Fibroblast of skin of left quadriceps (primary cell): Measurements from ENCODE around the gene NAMPT.

Experiments used
- DNase-seq, 2 experiments: peaks; one replicate each; pipeline ENCODE4 v3.0.0-alpha.2; 2013; ENCODE audit warnings: low read depth in 2 of 2

The NAMPT gene

DNA sequence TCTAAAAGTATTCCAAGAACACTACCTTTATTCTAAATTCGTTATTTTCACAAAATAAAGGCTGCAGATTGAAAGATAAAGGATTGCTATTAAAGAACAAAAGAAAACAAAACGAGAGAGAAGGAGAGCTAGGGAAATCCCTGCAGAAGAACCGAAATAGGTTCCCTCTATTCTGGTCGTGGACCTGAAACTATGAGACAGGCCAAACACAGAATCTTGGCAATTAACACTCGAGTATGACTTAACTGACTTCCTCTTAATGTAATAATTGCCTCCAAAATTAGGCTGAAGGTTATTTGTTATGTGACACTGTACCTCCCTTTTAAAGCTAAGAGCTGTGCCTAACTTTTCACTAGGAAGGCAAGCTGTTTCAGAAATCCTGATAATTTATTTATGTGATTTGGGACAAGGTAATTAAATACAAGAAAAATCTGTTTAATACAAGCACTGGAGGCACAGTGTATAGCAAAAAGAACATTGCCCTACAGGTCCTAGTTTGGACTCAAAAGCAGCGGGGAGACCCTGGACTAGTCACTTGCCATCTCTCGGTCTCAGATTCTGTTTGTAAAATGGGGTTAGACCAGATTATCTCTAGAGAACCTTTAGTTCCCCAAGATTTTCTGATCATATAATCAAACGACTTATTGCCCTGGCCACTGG is 11.6 kb downstream of the NAMPT start:
- no peak for DNase-seq

DNA sequence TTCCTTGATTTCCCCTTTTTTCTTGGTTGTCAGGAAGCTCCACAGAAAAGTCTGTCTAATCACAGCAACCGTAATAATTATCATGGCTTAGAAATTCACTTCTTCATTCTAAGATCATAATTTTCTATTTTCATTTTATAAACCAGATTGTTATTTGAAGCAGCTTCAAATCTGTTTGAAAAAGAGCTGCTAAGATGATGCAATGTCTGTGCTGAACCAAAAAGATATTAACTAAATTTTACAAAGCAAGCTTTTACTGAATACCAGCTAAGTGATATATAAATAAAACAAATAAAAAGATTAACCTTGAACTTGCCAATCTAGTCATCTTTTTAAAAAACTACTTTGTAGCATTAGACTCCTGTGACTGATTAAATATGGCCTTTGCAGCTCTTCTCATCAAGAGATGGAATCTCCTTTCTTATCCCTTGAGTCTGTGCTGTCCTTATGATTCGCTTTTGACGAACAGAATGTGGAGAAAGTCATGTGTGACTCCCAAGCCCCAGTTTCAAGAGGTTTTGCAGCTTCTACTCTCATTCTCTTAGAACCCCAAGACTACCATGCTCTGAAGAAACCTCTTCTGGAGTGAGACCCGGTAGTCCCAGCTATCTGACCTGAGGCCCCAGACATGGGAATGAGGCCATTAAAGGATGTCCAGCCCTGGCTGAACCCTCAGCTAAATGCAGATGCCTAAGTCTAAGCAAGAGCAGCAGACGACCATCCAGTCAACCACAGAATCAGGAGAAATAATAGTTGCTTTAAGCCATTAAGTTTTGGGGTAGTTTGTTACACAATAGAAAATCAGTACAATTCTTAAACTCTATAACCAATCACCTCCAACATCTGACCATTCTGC is 14.4 kb downstream of the NAMPT start:
- no peak for DNase-seq

DNA sequence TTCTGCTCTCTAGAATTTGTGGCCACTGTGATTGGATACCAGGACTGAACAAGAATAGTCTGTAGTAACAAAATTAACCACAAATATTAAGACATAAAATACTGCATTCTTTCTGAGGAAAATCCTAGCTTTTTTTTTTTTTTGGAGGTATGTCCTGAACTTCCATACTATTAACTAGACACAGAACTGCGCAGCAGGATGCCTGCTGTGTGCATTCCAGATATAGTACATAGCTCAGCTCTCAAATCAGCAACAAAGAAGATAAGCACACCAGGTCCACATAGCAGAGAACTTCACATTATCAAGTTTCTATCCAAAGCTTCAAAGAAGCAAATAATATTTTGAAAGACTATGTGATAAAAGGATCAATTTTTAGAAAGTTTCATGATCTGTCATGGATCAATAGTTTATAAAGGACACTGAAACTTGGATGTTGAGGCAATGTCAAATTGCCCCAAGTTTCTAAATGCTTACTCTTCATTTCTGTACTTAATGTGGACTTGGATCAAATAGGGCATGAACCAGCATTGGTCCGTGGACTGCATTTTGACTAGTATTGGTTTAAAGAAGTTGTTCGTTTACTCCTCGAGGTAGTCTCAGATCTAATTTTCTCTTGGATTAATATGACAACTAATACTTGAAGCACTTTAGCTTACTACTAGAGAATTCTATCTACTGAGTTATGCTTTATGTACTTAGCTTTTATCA is 15.4 kb downstream of the NAMPT start:
- DNase-seq: no peak

DNA sequence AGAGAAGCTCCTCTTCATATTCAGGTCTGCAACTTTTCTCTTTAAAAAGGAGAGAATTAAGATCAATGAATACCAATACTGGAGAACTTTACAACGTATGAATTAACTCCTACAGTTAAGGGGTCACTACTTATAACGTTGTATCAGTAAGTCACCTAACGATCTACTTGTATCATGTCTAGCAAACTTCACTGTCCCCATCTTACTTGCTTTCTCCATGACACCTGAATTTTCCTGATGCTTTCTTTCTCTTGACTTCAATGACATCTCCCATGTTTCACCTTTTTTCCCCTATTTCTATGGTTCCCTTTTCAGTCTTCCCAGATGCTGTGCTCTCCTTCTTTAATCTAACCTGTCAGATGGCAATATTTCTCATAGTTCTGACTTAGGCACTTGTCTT is 19.6 kb downstream of the NAMPT start:
- DNase-seq: no peak

DNA sequence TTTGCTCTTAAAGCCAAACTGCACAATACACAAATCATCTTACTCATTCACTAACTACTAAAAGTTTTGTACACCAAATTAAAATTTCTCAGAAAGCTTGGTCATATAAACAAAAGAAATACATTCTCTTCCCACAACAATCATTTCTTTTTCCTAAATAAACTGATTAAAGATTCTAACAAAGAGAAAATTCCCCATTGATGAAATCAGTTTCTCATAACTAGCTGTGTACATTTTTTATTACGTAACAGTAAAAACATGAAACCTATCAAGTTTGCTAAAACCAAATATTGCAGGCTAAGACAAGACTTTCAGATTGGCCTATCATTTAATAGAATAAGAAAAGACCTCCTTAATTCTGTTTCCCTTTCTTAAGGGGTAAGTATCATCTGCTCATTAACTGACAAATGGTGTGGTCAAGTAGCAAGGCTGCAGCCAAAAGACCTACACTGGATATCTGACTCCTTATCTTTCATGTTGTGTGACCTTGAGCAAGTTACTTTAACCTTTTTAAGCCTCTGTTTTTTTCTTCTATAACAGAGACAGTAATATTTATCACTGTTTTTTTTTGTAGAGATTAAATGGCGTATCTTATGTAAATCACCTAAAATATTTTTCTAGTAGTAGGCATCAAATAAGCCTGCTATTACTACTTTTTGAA is 22.4 kb downstream of the NAMPT start:
- no peak for DNase-seq

DNA sequence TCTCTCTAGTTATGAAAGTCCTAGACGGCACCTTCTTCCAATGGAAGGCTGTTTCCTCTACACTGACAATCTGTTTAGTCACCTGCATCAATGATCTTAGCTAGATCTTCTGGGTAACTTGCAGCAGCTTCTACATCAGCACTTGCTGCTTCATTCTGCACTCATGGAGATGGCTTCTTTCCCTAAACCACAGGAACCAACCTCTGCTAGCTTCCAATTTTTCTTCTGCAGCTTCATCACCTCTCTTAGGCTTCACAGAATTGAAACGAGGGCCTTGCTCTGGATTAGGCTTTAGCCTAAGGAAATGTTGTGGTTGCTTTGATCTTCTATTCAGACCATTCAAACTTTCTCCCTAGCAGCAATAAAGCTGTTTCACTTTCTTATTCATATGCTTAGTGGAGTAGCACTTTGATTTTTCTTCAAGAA is 24.6 kb downstream of the NAMPT start:
- no peak for DNase-seq

DNA sequence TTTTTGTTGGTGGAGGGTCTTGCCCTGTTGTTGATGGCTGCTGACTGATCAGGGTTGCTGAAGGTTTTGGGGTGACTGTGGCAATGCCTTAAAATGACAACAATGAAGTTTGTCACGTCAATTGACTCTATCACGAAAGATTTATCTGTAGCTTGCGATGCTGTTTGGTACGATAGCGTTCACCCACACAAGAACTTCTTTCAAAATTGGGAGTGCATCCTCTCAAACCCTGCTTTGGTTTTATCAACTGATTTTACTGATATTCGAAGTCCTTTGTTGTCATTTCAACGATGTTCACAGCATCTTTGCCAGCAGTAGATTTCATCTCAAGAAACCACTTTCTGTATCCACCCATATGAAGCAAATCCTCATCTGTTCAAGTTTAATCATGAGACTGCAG is 26.0 kb downstream of the NAMPT start:
- DNase-seq: no peak

DNA sequence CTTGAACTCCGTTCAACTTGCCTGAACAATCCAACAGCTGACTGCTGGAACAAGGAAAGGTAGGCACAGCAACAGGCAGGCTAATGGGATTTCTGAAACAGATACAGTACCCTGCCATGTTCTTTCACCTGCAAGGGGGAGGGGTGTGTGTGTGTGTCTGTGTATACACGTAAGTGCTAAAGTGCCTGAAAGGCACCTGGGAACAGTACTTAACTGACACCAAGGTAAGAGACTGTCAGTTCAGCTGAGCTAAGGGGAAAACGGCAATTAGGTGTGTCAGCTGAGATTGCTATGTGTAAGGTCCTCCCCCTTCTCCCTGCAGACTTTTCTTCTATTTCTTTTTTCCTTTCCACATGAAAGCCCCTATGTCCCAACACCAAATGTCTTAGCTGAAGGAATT is 27.0 kb downstream of the NAMPT start:
- no peak for DNase-seq

DNA sequence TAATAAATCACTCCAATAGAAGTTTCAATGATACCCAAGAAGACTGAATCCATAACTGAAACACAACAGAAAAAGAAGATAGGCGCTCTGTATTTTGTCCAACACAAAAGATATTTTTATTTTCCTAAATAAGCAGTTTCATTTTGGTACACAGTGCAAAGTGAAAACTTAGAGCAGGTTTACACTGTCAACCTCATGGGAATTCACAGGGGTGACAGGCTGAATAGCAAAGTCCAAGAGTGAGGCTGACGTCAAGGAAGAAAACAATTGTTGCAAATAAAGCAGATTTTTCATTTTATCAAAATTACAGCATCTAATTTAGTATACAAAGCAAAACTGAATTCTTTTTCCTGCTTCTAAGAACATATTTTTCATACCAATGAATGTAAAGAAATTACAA is 28.6 kb downstream of the NAMPT start:
- no peak for DNase-seq

DNA sequence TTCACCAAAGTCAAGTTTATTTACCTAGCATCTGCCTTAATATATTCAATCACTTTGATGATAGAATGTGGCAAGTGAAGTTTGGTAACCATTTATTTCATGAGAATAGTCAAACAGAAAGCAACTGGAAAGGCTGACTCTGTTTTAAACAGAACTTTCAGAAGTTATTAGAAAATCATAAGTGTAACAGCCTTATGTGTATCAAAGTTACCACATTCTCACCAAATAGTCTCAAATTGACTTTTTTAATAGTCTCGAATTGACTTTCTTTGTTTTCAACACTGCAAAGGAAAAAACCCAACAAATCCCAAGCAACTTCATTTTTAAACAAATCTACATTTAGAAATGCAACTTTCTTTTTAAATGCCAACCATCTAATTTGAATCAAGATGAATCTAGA is 29.5 kb downstream of the NAMPT start:
- no peak for DNase-seq

DNA sequence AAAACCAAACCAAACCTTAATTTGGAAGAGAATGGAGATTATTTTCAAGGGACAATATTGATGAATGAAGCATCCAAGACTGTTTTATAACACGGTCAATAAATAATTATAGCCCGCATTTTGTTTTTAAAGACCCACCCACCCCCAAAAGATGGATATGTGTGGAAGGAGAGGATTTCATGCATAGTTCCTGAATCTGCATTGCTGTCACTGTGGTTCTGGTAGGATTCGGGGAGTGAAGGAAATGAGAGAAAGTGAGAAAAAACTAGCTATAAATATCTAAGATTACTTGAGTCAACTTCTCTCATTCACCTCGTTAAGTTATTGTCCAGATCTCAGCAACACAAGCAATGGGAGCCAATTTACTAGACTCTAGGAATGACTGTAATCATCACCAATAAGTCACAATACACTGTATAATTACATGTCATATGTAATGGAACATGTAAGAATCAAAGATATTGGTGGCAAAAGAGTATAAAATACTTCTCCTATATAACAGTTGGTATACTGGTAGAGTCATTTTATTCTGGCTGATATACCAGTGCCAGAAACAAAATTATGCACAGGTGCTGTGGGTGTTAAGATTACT is 30.2 kb downstream of the NAMPT start:
- no peak for DNase-seq

DNA sequence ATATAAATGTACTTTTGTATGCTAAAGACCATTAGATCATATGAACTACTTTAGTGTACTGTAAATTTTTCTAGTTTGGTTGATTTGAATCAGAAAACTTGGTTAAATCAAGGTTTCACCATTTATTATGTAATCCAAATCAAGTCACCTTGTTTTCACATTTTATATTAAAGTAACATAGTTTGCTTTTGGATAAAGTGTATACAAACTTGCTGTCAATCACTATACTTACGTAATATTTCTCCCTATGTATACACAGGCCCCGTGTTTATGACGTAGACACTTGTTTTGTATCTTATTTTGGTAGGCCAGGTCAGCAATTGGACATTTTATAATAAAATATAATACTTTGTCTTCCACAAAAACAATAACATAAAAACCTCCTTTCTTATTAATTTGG is 32.2 kb downstream of the NAMPT start:
- no peak for DNase-seq

DNA sequence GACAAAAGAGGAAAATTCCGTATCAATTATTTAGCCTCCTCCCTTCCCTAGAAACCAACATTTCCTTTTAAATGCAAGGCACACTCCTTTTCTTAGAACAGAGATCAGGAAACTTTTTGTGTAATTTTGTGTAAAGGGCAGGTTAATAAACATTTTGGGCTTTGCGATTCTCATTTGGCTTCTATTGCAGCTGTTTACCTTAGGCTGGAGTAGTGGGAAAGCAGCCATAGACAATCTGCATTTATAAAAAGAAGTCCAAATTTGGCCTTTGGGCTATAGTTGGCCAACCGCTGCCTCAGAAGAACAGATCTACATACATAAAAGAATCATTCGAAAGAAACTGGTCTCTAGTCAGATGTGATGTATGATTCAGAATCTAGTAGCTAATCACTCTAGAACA is 35.3 kb downstream of the NAMPT start:
- no peak for DNase-seq

DNA sequence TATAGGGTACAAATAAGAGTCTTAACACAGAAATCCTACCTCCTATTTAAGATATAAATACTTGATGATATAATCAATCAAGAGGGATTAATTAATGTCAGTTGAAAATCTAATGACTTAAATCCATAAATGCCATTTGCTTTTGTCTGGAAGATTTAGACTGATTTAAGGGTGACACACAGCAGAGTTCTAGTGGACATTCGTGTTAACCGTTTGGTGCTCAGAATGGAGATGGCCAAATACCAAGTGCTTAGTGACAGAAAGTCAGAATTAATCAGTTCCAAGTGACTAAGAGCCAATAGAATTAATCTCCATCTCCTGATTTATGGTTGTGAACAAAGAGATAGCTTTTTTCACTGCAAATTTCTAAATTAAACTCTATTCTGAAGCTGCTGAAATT is 36.2 kb downstream of the NAMPT start:
- no peak for DNase-seq

DNA sequence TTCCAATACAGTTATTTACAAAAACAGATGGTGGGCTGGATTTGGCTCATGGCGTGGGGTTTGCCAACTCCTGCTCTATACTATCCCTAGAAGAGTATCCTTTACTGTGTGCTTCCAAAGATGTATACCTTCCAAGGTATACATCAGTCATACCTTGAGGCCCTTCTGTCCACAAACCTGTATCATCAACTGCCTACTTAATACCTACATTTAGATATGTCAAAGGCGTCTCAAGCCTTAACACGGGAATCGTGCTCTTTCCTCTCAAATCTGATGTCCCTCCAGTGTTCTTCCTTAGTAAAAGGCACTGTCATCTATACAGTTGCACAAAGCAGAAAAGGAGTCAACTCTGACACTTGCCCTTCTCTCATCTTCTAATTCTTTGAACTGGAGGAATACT is 36.9 kb downstream of the NAMPT start:
- no peak for DNase-seq

DNA sequence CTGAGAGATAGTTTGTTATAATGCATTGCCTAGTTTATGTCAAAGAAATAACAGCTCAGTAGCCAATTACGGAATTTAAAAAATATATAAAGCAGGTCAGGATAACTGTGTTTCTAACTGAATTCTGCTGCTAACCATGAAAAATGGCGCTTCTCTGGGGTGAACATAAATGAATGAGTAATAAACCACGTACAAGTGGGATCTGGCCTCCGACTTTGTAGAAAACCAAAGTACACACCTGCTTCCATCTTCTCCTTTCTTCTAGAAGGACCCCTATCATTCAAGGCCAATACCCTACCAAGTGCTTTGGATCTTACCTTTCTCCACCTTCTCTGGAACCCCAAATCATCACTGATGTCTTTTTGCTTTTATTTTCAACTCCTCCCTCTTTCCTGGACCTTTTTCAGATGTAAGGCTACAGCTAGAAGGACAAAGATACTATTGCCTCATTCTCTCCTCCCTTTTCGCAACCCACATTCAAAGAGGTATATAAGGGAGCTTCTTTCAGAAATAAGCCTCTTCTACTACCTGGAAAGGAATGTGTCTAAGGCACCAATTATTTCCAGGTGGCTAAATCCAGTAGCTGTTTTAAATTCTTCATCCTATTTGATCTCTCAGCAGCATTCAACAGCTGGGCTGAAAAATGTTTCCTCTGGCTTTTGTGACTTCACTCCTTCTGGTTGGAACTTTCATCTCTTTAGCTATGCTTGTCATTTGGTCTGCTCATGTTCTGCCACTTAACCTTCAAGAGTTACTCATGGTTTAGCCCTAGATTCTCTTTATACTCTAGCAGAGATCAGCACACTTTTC is 37.7 kb downstream of the NAMPT start:
- no peak for DNase-seq

DNA sequence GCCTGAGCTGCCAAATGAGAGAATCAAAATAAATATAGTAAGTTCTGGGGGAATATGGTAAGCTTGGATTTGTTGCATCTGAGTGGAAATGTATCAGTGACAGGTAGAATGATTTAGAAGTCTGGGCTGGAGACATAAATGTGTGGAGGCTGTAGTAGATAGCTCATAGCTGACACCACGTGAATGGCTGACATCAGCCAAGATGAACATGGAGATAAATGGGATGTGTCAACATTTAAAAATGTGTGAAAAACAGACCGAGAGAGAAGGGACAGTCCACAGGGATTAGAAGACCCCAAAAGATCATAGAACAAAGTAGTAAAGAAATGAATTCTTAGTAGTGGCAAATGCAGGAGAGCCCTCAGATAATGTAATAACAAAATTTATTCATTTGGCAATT is 40.9 kb downstream of the NAMPT start:
- DNase-seq: no peak

DNA sequence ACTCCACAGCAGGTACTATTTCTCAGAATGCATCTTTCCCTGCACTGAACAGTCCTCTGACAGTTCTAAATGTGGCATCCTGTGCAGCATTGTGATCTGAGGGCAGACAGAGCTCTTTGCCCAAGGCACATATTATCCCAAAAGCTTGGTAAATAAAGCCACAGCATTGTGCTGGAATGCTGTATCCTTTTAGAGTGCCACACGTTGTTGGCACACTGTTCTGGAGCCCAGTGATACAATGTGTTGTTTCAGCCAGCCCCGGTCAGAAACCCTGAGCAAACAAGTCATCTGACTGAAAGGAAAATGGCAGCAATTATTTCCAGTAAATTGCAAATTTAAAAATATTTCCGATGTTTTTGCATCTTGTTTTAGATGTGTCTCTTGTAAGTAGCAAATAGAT is 45.4 kb downstream of the NAMPT start:
- no peak for DNase-seq

DNA sequence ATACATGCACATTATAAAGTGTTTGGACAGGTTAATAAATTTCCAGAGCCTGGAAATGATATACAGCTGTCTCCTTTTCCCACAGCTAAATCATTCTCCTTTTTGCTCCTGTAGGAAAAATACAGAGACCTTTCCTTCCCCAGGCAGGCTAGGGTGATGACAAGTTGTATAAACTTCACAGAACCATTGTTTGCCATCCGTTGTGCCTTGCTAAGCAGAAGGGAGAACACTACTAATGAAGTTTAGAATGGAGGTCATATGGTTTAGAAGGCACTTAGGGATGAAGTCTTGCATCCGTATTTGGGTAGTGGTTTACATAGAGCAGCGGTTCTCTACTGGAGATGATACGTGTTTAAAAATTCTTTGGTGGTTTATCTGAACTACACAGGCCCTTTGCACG is 46.0 kb downstream of the NAMPT start:
- no peak for DNase-seq

DNA sequence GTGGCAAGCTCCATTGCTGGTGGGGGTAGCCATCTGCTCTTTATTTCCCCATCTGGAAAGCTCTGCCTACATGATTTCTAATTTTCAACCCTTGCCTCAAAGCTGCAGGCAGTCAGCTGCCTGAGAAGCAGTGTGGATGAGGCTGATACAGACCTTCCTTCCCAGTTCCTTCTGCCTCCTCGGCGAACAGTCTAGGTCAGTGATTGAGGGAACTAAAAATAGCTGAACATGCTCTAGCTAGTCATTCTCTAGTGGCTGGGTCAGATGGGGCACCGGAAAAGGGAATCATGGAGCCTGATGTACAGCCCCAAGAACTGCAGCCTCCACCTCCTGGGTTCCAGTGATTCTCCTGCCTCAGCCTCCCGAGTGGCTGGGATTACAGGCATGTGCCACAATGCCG is 48.7 kb downstream of the NAMPT start:
- DNase-seq: no peak

DNA sequence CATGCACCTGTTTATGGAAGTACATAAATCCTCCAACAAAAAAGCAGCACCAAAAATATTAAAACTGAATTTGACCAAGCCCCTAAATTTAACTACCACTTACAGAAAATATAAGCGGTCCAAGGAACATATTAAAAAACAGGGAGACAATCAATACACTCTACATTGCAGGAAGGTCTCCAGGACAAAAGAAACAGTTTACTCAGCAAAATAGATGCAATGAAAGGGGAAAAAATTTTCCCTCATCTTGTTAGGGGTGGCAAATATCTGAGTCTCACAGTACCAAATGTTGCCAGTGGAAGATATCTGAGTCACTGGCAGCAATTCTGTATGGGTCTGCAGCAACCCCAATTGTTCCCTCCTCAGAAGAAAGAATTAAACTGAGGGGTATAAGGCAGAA is 50.4 kb downstream of the NAMPT start:
- no peak for DNase-seq
